Ovary (tissue), 9 donors: ENCODE measurements around the gene SPATA25. TPM values are rescaled to one million over a fixed set of nuclear protein-coding genes. Genes with fewer than 3 reads are reported as not detected.

ENCODE experiments used
- DNase-seq, 5 donors: peaks; one replicate each; pipeline ENCODE4 v3.0.0-alpha.2; 2019 to 2020
- H3K27ac ChIP-seq, 2 donors: fragments of 200-600 bp; one replicate each; pipeline versions ENCODE4 v1.5.1 to v1.8.0; 2019 to 2022
- H3K27me3 ChIP-seq: fragments of 200-600 bp; one replicate; pipeline ENCODE4 v1.8.0; 2022
- H3K36me3 ChIP-seq: fragments of 200-600 bp; sonication (generic); one replicate; pipeline ENCODE4 v1.5.1; 2019
- H3K4me1 ChIP-seq: one replicate; pipeline ENCODE4 v1.8.1; 2013; ENCODE audit warnings: mild to moderate bottlenecking, moderate library complexity; ENCODE audit not compliant: insufficient read depth
- H3K4me3 ChIP-seq: fragments of 200-600 bp; sonication (generic); one replicate; pipeline ENCODE4 v1.5.1; 2017
- H3K9me3 ChIP-seq, 2 donors: fragments of 200-600 bp in 1 of 2; sonication (generic) in 1 of 2; one replicate each; pipeline versions ENCODE4 v1.5.1 to v1.8.1; 2013 to 2019; ENCODE audit warnings: mild to moderate bottlenecking in 1 of 2, moderate library complexity in 1 of 2
- CTCF ChIP-seq, 3 donors: fragments of 450-650 bp in 2 of 3; fragments of 200-600 bp in 1 of 3; IDR thresholded peaks; one replicate each; pipeline versions ENCODE4 v1.5.1 to v1.8.0; 2016 to 2022; ENCODE audit warnings: antibody characterized with exemption in 3 of 3, mild to moderate bottlenecking in 1 of 3
- EP300 ChIP-seq: sonication (generic); formaldehyde crosslinking; IDR thresholded peaks from one replicate; pipeline ENCODE4 v1.6.1; 2017; ENCODE audit warnings: antibody characterized with exemption
- POLR2A ChIP-seq: fragments of 450-650 bp; IDR thresholded peaks from one replicate; pipeline ENCODE4 v1.6.1; 2017; ENCODE audit warnings: antibody characterized with exemption, mild to moderate bottlenecking, moderate library complexity
- WGBS, 3 donors: extraction: QIAGEN DNeasy Blood & Tissue Kit in 1 of 3; methylation state at CpG; one replicate each; pipeline versions ENCODE4 v1.1.5 to v1.1.7; 2013 to 2017; 5-methylcytosine and 5-hydroxymethylcytosine counted together
- intact Hi-C, 4 donors: fragments of 100-400 bp; cut with DNase I; formaldehyde crosslinking; loops; one replicate each; pipeline versions ENCODE4 v1.11.0 to v1.15.1; 2022 to 2023
- polyA plus RNA-seq, 2 donors: library from polyadenylated mRNA; stranded (reverse); fragments of 200-250 nt in 1 of 2; fragments of 350-450 nt in 1 of 2; fragmentation: Illumina TruSeq in 1 of 2; extraction: RNeasy Lipid Tissue Mini Kit (QIAGEN cat#74804) in 1 of 2; gene quantifications; one replicate each; pipeline ENCODE4 v1.2.3, GENCODE V29; 2013 to 2014
- total RNA-seq, 7 donors: library from RNA; depleted of rRNA in 2 of 7; stranded (reverse); fragments of >200 nt in 2 of 7; fragmentation: NEBNext Ultra II Directional in 3 of 7; extraction: Animal tissue kit (Norgen Biotek cat#: 25700) in 3 of 7; gene quantifications; one replicate each; pipeline versions ENCODE4 v1.1.0 to v1.2.4, GENCODE V29; 2016 to 2023
- donor health status: DM: no; HTN: no; CAD: no; lungs with moderate emphysema.
- donor health status: DM: no; HTN: no; CAD: no.
- donor health status: Bipolar disorder and iron deficiency.
- donor health status: DM: yes; HTN: yes; CAD: no.
- donor health status: DM: no; HTN: no; CAD: no.
- donor health status: DM: yes; HTN: yes; CAD: no.

The SPATA25 gene
- total and polyA plus RNA-seq, 9 donors = 4.2 to 7.5 (median 5.7) TPM; not detected in 1

- WGBS, 3 donors = 77 to 85% (median 81%) methylated on average over 14 of the region's 14 CpGs
- no peak overlapping the region for H3K4me3 ChIP-seq
- no peak for DNase-seq
- H3K4me1 ChIP-seq = peaks cover 5% of the 10 kb centered on the region
- no peaks in the 10 kb centered on the region for H3K27me3 ChIP-seq
- no peak overlapping the region for H3K27ac ChIP-seq
- no peaks in the 10 kb centered on the region for H3K36me3 ChIP-seq
- TF ChIP-seq POLR2A (no peak), CTCF (IDR thresholded peaks at IDR 0.05) (no peak), EP300 (no peak)
- intact Hi-C loops = loop anchor here in 2 of 4 donors (5.0 to 10.0 kb wide), 2 partner anchors 46 to 68 kb away; no protein-coding TSS in a partner anchor
- H3K9me3 ChIP-seq = no peaks in the 10 kb centered on the region
Observed at GRCh38 chr20:45896641-45897161, 9.3 kb upstream of the SPATA25 start.

- no peak overlapping the region for H3K4me3 ChIP-seq
- intact Hi-C loops = loop anchor here (5.0 to 10.0 kb wide), 9 partner anchors 38 to 198 kb away; partner anchors contain the start of genes DNTTIP1 (in 1 of the 4), PCIF1 (in 1 of the 4), WFDC3 (in 1 of the 4) and ZNF335 (in 1 of the 4)
- H3K36me3 ChIP-seq = no peaks in the 10 kb centered on the region
- 72 to 82% (median 76%) methylated on average over 12 of the region's 12 CpGs for WGBS, 3 donors
- H3K4me1 ChIP-seq = peaks cover 5% of the 10 kb centered on the region
- TF ChIP-seq CTCF (IDR thresholded peaks at IDR 0.05) (no peak), EP300 (no peak), POLR2A (no peak)
- no peaks in the 10 kb centered on the region for H3K27me3 ChIP-seq
- no peak overlapping the region for H3K27ac ChIP-seq
- H3K9me3 ChIP-seq = no peaks in the 10 kb centered on the region
- no peak for DNase-seq
Observed at GRCh38 chr20:45894797-45895196, 7.4 kb upstream of the SPATA25 start.

- Histone ChIP-seq H3K4me1 (peaks cover 8% of the 10 kb centered on the region), H3K4me3 (no peak overlapping the region), H3K36me3 (no peaks in the 10 kb centered on the region), H3K27me3 (no peaks in the 10 kb centered on the region), H3K9me3 (no peaks in the 10 kb centered on the region), H3K27ac (no peak overlapping the region)
- 84 to 93% (median 87%) methylated on average over 4 of the region's 4 CpGs for WGBS, 3 donors
- intact Hi-C loops = loop anchor here (5.0 to 10.0 kb wide), 8 partner anchors 38 to 198 kb away; partner anchors contain the start of genes DNTTIP1 (in 1 of the 4), PCIF1 (in 1 of the 4), WFDC3 (in 1 of the 4) and ZNF335 (in 1 of the 4)
- no peak for TF ChIP-seq EP300
- TF ChIP-seq CTCF (IDR thresholded peaks at IDR 0.05) = no peak
- TF ChIP-seq POLR2A = no peak
- DNase-seq = no peak
Observed at GRCh38 chr20:45893831-45894230, 6.4 kb upstream of the SPATA25 start.

- 34 to 67% (median 52%) methylated on average over 4 of the region's 4 CpGs for WGBS, 3 donors
- TF ChIP-seq CTCF (IDR thresholded peaks at IDR 0.05) (no peak), EP300 (no peak), POLR2A (no peak)
- intact Hi-C loops = loop anchor here (5.0 to 10.0 kb wide), 8 partner anchors 39 to 199 kb away; partner anchors contain the start of genes DNTTIP1 (in 1 of the 4), PCIF1 (in 1 of the 4), WFDC3 (in 1 of the 4) and ZNF335 (in 1 of the 4)
- Histone ChIP-seq H3K4me1 (peaks cover 9% of the 10 kb centered on the region), H3K9me3 (no peaks in the 10 kb centered on the region), H3K27ac (peak overlapping the region in 1 of 2 donors; percentile 97), H3K36me3 (no peaks in the 10 kb centered on the region), H3K27me3 (no peaks in the 10 kb centered on the region), H3K4me3 (no peak overlapping the region)
- DNase-seq = peak in 1 of 5 donors; percentile 52
Observed at GRCh38 chr20:45892828-45893500, 5.5 kb upstream of the SPATA25 start.
